ENCODE measurements around the gene HMGN2. TPM values are rescaled to one million over a fixed set of nuclear protein-coding genes. Genes with fewer than 3 reads are reported as not detected.
A peak's percentile ranks its signal among the peaks of the same experiment; 100 is the strongest.

HMGN2 gene
- total and polyA plus RNA-seq, 2 donors (not counting 1 experiment from before 2014, with no cell fraction given): 326 to 457 TPM

- Histone ChIP-seq H3K79me2 (ENCODE audit: control insufficient read depth, insufficient read depth, low read length) (peaks cover 23% of the 10 kb centered on the region), H3K4me2 (replicated peaks; ENCODE audit: low read depth, low read length, poor library complexity, severe bottlenecking) (no peak overlapping the region), H3K4me3 (ENCODE audit: control extremely low read depth in 1 of 5, extremely low read depth in 1 of 5, insufficient read depth in 1 of 5, low read depth in 2 of 5, low read length in 4 of 5) (no peak overlapping the region), H3K4me1 (ENCODE audit: control insufficient read depth in 2 of 2, insufficient read depth in 2 of 2, low read length in 2 of 2) (peaks cover 13 to 16% of the 10 kb centered on the region in 2 donors), H4K20me1 (ENCODE audit: control insufficient read depth, insufficient read depth, low read length, poor library complexity, severe bottlenecking) (peaks cover 39% of the 10 kb centered on the region), H3K9ac (ENCODE audit: low read length) (no peak overlapping the region), H3K9me3 (ENCODE audit: control extremely low read depth in 1 of 3, control insufficient read depth in 2 of 3, insufficient read depth in 1 of 3, low read length in 2 of 3) (no peaks in the 10 kb centered on the region), H2AFZ (ENCODE audit: insufficient read depth, low read depth, low read length, poor library complexity, severe bottlenecking) (no peak overlapping the region), H3K27ac (ENCODE audit: low read length in 2 of 2) (no peak overlapping the region), H3K36me3 (replicated peaks in 1 of 2; ENCODE audit: control extremely low read depth in 1 of 2, control insufficient read depth in 1 of 2, extremely low read depth in 1 of 2, insufficient read depth in 2 of 2, low read length in 1 of 2) (peaks cover 9 to 46% of the 10 kb centered on the region in 2 experiments), H3K27me3 (replicated peaks in 1 of 4; ENCODE audit: control extremely low read depth in 1 of 4, control insufficient read depth in 3 of 4, insufficient read depth in 4 of 4, low read length in 3 of 4) (no peaks in the 10 kb centered on the region)
- no peak for TF ChIP-seq EZH2 (IDR thresholded peaks at IDR 0.05; ENCODE audit: borderline replicate concordance, insufficient read depth, low read depth, low read length, poor library complexity, severe bottlenecking)
- CTCF ChIA-PET: no interaction called here
- peaks cover 41% of the 10 kb centered on the region for H3K4me1 Mint-ChIP-seq
- POLR2A ChIA-PET: no interaction called here
- no peak for ATAC-seq (ENCODE audit: low read depth)
- WGBS (ENCODE audit: insufficient coverage): no CpG with 5 or more reads among the region's 3 CpGs
- DNase-seq: no peak
- H3K27me3 Mint-ChIP-seq: no peaks in the 10 kb centered on the region
- no peaks in the 10 kb centered on the region for H3K9me3 Mint-ChIP-seq (ENCODE audit: insufficient read depth)
- no peak overlapping the region for H3K4me3 Mint-ChIP-seq
- intact Hi-C loops (cut with micrococcal nuclease): loop anchor here (10.0 kb wide), 1 partner anchor 427 kb away; the partner anchor contains the start of gene GPATCH3
- no peak overlapping the region for H3K27ac Mint-ChIP-seq
These were observed 5.9 kb downstream of the HMGN2 start for GRCh38 chr1:26478159-26478558.

- Histone ChIP-seq H4K20me1 (ENCODE audit: control insufficient read depth, insufficient read depth, low read length, poor library complexity, severe bottlenecking) (peaks cover 31% of the 10 kb centered on the region), H3K4me1 (ENCODE audit: control insufficient read depth in 2 of 2, insufficient read depth in 2 of 2, low read length in 2 of 2) (peaks cover 4 to 8% of the 10 kb centered on the region in 2 donors), H3K27ac (ENCODE audit: low read length in 2 of 2) (peak overlapping the region in 1 of 2 donors; percentile 49), H3K36me3 (replicated peaks in 1 of 2; ENCODE audit: control extremely low read depth in 1 of 2, control insufficient read depth in 1 of 2, extremely low read depth in 1 of 2, insufficient read depth in 2 of 2, low read length in 1 of 2) (peaks cover 9 to 38% of the 10 kb centered on the region in 2 experiments), H3K9ac (ENCODE audit: low read length) (no peak overlapping the region), H3K4me3 (ENCODE audit: control extremely low read depth in 1 of 5, extremely low read depth in 1 of 5, insufficient read depth in 1 of 5, low read depth in 2 of 5, low read length in 4 of 5) (no peak overlapping the region), H3K4me2 (replicated peaks; ENCODE audit: low read depth, low read length, poor library complexity, severe bottlenecking) (no peak overlapping the region), H3K27me3 (replicated peaks in 1 of 4; ENCODE audit: control extremely low read depth in 1 of 4, control insufficient read depth in 3 of 4, insufficient read depth in 4 of 4, low read length in 3 of 4) (no peaks in the 10 kb centered on the region), H3K79me2 (ENCODE audit: control insufficient read depth, insufficient read depth, low read length) (peaks cover 14% of the 10 kb centered on the region), H2AFZ (ENCODE audit: insufficient read depth, low read depth, low read length, poor library complexity, severe bottlenecking) (no peak overlapping the region), H3K9me3 (ENCODE audit: control extremely low read depth in 1 of 3, control insufficient read depth in 2 of 3, insufficient read depth in 1 of 3, low read length in 2 of 3) (no peaks in the 10 kb centered on the region)
- H3K4me3 Mint-ChIP-seq: no peak overlapping the region
- no peaks in the 10 kb centered on the region for H3K27me3 Mint-ChIP-seq
- TF ChIP-seq EZH2 (IDR thresholded peaks at IDR 0.05; ENCODE audit: borderline replicate concordance, insufficient read depth, low read depth, low read length, poor library complexity, severe bottlenecking) (no peak), CTCF (IDR thresholded peaks at IDR 0.05) (no peak)
- DNase-seq (no peak), ATAC-seq (ENCODE audit: low read depth) (no peak)
- peak overlapping the region; percentile 22 for H3K27ac Mint-ChIP-seq
- WGBS (ENCODE audit: insufficient coverage): 100% methylated on average over 4 of the region's 6 CpGs
- H3K4me1 Mint-ChIP-seq: peaks cover 32% of the 10 kb centered on the region
- ChIA-PET CTCF (no interaction called here), POLR2A (no interaction called here)
- intact Hi-C loops (cut with micrococcal nuclease): loop anchor here (10.0 kb wide), 1 partner anchor 426 kb away; the partner anchor contains the start of gene GPATCH3
- H3K9me3 Mint-ChIP-seq (ENCODE audit: insufficient read depth): no peaks in the 10 kb centered on the region
These were observed 6.7 kb downstream of the HMGN2 start for GRCh38 chr1:26478988-26479387.

All from B cell (primary cell).